Neural crest cell (in vitro differentiated cells): ENCODE results near the gene PMVK. TPM values are rescaled to one million over a fixed set of nuclear protein-coding genes. Genes with fewer than 3 reads are reported as not detected.
A peak's percentile ranks its signal among the peaks of the same experiment; 100 is the strongest.

Experiments
- DNase-seq: peaks from one replicate; pipeline ENCODE4 v3.0.0; 2021; ENCODE audit warnings: low read depth, mixed read lengths, low spot score
- H3K27ac Mint-ChIP-seq: one replicate; pipeline ENCODE4 v1.8.0; 2021; ENCODE audit warnings: mild to moderate bottlenecking, mixed read lengths; ENCODE audit not compliant: unreplicated experiment
- H3K27me3 Mint-ChIP-seq: 2 replicates; pipeline ENCODE4 v1.8.0; 2021; ENCODE audit warnings: low read depth, mild to moderate bottlenecking, mixed read lengths
- H3K36me3 Mint-ChIP-seq: 2 replicates; pipeline ENCODE4 v1.8.0; 2021; ENCODE audit warnings: low read depth, mild to moderate bottlenecking, mixed read lengths
- H3K4me1 Mint-ChIP-seq: 2 replicates; pipeline ENCODE4 v1.8.0; 2021; ENCODE audit warnings: mixed read lengths
- H3K4me3 Mint-ChIP-seq: one replicate; pipeline ENCODE4 v1.8.0; 2021; ENCODE audit warnings: mild to moderate bottlenecking, mixed read lengths
- H3K9me3 Mint-ChIP-seq: 2 replicates; pipeline ENCODE4 v1.8.0; 2021; ENCODE audit warnings: mixed read lengths
- CTCF ChIP-seq: fragments of 200-600 bp; sonication (generic); conservative IDR thresholded peaks from 2 replicates; pipeline ENCODE4 v1.5.0; 2021; ENCODE audit warnings: antibody characterized with exemption, mild to moderate bottlenecking
- total RNA-seq: library from RNA; stranded (reverse); gene quantifications from 2 replicates; pipeline ENCODE4 v1.2.1, GENCODE V29; 2021

Gene PMVK
- total RNA-seq, 1 donor from 2014 or later = 37.0 TPM

GRCh38 chr1:154943649-154944400 lies 7.3 kb upstream of the PMVK start:
- Mint-ChIP-seq H3K9me3 (no peaks in the 10 kb centered on the region), H3K27ac (no peak overlapping the region), H3K4me3 (peak overlapping the region; percentile 39), H3K4me1 (peaks cover 30% of the 10 kb centered on the region), H3K27me3 (no peaks in the 10 kb centered on the region), H3K36me3 (no peaks in the 10 kb centered on the region)
- peak; percentile 55 for DNase-seq
- TF ChIP-seq CTCF = peak; percentile 83

- H3K36me3 Mint-ChIP-seq = no peaks in the 10 kb centered on the region
- DNase-seq = peak; percentile 60
- H3K9me3 Mint-ChIP-seq = no peaks in the 10 kb centered on the region
- H3K4me3 Mint-ChIP-seq = peak overlapping the region; percentile 80
- H3K27me3 Mint-ChIP-seq = no peaks in the 10 kb centered on the region
- no peak for TF ChIP-seq CTCF
- peaks cover 52% of the 10 kb centered on the region for H3K4me1 Mint-ChIP-seq
- H3K27ac Mint-ChIP-seq = peak overlapping the region; percentile 50
Measured at GRCh38 chr1:154941333-154942013, 5.0 kb upstream of the PMVK start.

DNA sequence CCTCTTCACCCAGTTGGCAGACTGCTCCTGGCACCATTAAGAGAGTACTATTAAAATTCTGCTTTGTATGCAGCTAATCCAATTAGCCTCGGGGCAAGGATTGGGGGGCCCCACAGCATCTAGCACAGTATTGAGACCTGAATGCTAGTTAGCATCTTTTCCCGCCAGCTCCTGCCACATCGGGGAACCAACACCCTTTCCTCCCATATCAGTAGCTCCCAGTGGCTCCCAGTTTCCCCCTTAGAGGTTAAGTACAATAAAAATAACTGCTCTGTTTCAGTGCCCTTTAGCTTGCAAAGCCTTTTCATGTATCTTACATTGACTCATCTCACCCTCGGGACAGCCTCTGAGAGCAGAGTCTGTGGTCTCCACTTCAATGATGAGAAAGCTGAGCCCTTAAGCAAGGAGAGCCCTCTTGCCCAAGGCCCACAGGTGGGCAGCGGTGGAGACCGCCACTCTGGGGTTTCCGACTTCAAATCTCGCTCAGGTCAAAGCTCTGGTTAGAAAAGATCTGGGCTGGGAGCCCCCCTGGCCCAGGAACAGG lies 4.2 kb upstream of the PMVK start:
- no peak for TF ChIP-seq CTCF
- Mint-ChIP-seq H3K9me3 (no peaks in the 10 kb centered on the region), H3K4me1 (peaks cover 56% of the 10 kb centered on the region), H3K27ac (peak overlapping the region; percentile 9), H3K36me3 (no peaks in the 10 kb centered on the region), H3K4me3 (peak overlapping the region; percentile 80), H3K27me3 (no peaks in the 10 kb centered on the region)
- no peak for DNase-seq

DNA sequence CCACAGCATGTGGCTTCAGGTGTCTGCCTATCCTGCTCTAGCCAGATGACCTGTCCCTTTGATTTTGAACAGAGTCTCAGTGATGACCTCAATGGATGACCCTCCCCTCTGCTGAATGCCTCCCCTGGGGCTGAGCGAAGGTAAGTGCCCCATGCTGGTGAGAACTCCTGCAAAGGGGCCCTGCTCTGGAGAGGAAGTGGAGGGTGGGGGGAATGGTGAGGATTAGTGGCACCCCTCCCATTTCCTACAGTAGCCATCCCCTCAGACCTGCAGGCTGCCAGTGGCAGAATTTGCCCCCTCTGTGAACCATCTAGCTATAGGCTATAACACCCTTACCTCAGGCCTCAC lies 3.7 kb upstream of the PMVK start:
- Mint-ChIP-seq H3K27ac (no peak overlapping the region), H3K36me3 (no peaks in the 10 kb centered on the region), H3K4me3 (peak overlapping the region; percentile 80), H3K9me3 (no peaks in the 10 kb centered on the region), H3K4me1 (peaks cover 57% of the 10 kb centered on the region), H3K27me3 (no peaks in the 10 kb centered on the region)
- no peak for TF ChIP-seq CTCF
- no peak for DNase-seq

GRCh38 chr1:154938604-154939399 lies 2.3 kb upstream of the PMVK start:
- TF ChIP-seq CTCF = no peak
- H3K4me3 Mint-ChIP-seq = peak overlapping the region; percentile 90
- H3K4me1 Mint-ChIP-seq = peaks cover 56% of the 10 kb centered on the region

More at GRCh38 chr1:154938604-154939399, 2.3 kb upstream of the PMVK start:
- Mint-ChIP-seq H3K27me3 (no peaks in the 10 kb centered on the region), H3K36me3 (no peaks in the 10 kb centered on the region), H3K9me3 (no peaks in the 10 kb centered on the region), H3K27ac (peak overlapping the region; percentile 38)
- no peak for DNase-seq
